DND-41 (cell line): Measurements from ENCODE around the gene EFL1.

ENCODE experiments used
- EZH2 ChIP-seq: IDR thresholded peaks from 3 replicates; pipeline ENCODE4 v1.6.1; 2012; ENCODE audit warnings: borderline replicate concordance, low read depth, mild to moderate bottlenecking, moderate library complexity, low read length, inconsistent platforms; ENCODE audit not compliant: severe bottlenecking
- TF ChIP-seq, protein P1 (sequence below): IDR thresholded peaks from 2 replicates; pipeline ENCODE4 v1.5.1; 2012; ENCODE audit warnings: borderline replicate concordance, low read length, moderate library complexity, mild to moderate bottlenecking; ENCODE audit not compliant: poor library complexity, severe bottlenecking; ENCODE audit errors: extremely low read depth

DNA sequence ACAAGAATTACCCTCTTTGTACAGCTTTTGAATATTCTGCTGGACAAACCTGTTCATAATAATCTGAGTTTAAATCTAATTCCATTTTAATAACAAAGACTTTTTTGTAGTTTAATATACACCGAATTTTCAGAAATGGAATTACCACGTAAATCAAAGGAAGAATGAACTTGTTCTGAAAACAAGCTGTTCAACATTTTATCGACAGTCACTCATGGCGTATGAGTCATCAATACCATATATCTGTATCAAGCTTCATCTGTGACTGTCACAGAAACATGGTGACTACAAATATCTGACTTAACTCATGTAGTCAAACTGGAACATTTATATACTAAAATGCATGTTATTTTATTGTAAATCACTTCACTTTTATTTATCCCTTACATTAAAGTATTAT lies 90.0 kb downstream of the EFL1 start:
- TF ChIP-seq, protein P1, sequence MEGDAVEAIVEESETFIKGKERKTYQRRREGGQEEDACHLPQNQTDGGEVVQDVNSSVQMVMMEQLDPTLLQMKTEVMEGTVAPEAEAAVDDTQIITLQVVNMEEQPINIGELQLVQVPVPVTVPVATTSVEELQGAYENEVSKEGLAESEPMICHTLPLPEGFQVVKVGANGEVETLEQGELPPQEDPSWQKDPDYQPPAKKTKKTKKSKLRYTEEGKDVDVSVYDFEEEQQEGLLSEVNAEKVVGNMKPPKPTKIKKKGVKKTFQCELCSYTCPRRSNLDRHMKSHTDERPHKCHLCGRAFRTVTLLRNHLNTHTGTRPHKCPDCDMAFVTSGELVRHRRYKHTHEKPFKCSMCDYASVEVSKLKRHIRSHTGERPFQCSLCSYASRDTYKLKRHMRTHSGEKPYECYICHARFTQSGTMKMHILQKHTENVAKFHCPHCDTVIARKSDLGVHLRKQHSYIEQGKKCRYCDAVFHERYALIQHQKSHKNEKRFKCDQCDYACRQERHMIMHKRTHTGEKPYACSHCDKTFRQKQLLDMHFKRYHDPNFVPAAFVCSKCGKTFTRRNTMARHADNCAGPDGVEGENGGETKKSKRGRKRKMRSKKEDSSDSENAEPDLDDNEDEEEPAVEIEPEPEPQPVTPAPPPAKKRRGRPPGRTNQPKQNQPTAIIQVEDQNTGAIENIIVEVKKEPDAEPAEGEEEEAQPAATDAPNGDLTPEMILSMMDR = no peak
- TF ChIP-seq EZH2 = no peak
